ENCODE data around the gene TTC12. TPM values are rescaled to one million over a fixed set of nuclear protein-coding genes. Genes with fewer than 3 reads are reported as not detected.

The TTC12 gene
- total RNA-seq, 4 donors from 2014 or later: 10.8 to 23.5 (median 17.2) TPM

DNA sequence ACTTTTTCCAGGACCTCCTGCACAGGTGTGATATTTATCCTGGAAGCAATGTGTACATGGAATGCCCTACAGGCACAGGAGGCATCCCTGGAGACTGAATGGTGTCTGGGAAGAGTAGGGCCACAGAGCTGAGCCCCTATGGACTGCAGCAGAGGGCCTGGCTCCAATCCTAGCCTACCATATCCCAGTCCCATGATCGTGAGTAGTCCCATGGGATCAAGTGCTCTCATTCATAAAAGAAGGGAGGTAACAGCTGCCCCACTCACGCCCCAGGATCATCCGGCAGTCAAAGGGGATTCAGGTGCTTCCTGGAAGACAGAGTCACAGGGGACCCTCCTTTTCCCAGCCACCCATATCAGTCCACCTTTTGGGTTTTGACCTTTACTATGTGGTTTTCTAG, 97.2 kb downstream of the TTC12 start:
- H3K4me1 ChIP-seq: no peaks in the 10 kb centered on the region
- TF ChIP-seq POLR2A (IDR thresholded peaks at IDR 0.05) (no peak), EP300 (IDR thresholded peaks at IDR 0.05) (no peak), POLR2AphosphoS5 (IDR thresholded peaks at IDR 0.05) (no peak)
- TF ChIP-seq, protein P1, sequence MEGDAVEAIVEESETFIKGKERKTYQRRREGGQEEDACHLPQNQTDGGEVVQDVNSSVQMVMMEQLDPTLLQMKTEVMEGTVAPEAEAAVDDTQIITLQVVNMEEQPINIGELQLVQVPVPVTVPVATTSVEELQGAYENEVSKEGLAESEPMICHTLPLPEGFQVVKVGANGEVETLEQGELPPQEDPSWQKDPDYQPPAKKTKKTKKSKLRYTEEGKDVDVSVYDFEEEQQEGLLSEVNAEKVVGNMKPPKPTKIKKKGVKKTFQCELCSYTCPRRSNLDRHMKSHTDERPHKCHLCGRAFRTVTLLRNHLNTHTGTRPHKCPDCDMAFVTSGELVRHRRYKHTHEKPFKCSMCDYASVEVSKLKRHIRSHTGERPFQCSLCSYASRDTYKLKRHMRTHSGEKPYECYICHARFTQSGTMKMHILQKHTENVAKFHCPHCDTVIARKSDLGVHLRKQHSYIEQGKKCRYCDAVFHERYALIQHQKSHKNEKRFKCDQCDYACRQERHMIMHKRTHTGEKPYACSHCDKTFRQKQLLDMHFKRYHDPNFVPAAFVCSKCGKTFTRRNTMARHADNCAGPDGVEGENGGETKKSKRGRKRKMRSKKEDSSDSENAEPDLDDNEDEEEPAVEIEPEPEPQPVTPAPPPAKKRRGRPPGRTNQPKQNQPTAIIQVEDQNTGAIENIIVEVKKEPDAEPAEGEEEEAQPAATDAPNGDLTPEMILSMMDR (IDR thresholded peaks at IDR 0.05): no peak
- WGBS, 2 donors (ENCODE audit: low coverage in 1 of 2): 80% methylated on average over 1 of the region's 3 CpGs; no CpG with 5 or more reads in 1 of the 2 donors
- H3K27me3 ChIP-seq: no peaks in the 10 kb centered on the region
- no peaks in the 10 kb centered on the region for H3K9me3 ChIP-seq
- H3K4me3 ChIP-seq: no peak overlapping the region
- no peaks in the 10 kb centered on the region for H3K36me3 ChIP-seq
- H3K27ac ChIP-seq: no peak overlapping the region
- no peak for ATAC-seq

DNA sequence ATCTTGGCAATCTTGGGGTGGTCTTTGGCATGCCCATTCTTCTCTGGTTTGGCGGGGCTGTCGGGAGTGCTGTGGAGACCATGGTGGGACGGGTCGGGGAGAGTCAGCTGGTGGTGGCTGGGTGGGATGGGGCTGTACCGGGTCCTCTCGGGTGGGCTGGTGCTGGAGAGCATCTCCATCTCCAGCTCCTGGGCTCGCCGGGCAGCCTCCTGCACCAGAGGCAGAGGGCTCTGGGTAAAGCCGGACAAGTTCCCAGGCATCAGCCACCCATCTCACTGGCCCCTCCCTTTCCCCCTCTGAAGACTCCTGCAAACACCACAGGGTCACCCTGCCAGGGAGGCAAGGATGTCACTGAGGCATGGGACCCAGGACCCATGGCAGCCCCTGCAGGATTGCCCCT, 98.3 kb downstream of the TTC12 start:
- Histone ChIP-seq H3K4me1 (no peaks in the 10 kb centered on the region), H3K27ac (no peak overlapping the region), H3K9me3 (no peaks in the 10 kb centered on the region), H3K4me3 (no peak overlapping the region), H3K36me3 (no peaks in the 10 kb centered on the region), H3K27me3 (no peaks in the 10 kb centered on the region)
- no CpG with 5 or more reads among the region's 9 CpGs for WGBS, 2 donors (ENCODE audit: low coverage in 1 of 2)
- TF ChIP-seq POLR2A (IDR thresholded peaks at IDR 0.05) (no peak), POLR2AphosphoS5 (IDR thresholded peaks at IDR 0.05) (no peak), EP300 (IDR thresholded peaks at IDR 0.05) (no peak)
- TF ChIP-seq, protein P1 (IDR thresholded peaks at IDR 0.05): no peak
- no peak for ATAC-seq

DNA sequence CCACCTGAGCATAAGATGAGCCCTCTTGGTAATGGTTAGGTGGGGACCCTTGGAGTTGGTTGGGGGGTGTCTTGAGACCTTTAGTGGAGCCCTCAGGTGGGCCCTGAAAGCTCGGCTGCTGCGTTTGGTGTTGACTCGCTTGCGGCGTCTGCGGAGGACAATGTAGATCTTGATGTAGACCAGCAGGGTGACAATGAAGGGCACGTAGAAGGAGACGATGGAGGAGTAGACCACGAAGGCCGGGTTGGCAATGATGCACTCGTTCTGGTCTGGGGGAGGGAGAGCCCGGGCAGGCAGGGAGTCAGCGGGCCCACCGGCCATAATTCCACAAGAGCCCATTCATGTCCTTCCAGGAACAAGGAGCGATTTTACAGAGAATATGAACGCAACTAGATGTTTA, 101.0 kb downstream of the TTC12 start:
- 79 to 85% methylated on average over 2 to 9 of the region's 16 CpGs for WGBS, 2 donors (ENCODE audit: low coverage in 1 of 2)
- Histone ChIP-seq H3K36me3 (no peaks in the 10 kb centered on the region), H3K4me3 (no peak overlapping the region), H3K4me1 (no peaks in the 10 kb centered on the region), H3K27ac (no peak overlapping the region), H3K27me3 (no peaks in the 10 kb centered on the region), H3K9me3 (no peaks in the 10 kb centered on the region)
- TF ChIP-seq EP300 (IDR thresholded peaks at IDR 0.05): no peak
- TF ChIP-seq, protein P1 (IDR thresholded peaks at IDR 0.05): no peak
- no peak for TF ChIP-seq POLR2A (IDR thresholded peaks at IDR 0.05)
- no peak for TF ChIP-seq POLR2AphosphoS5 (IDR thresholded peaks at IDR 0.05)
- ATAC-seq: no peak

Other genes starting within 250 kb of the TTC12 start
- gene ANKK1, start 73.2 kb downstream of the TTC12 start, total RNA-seq: under 1 TPM in 2 of 4 donors, not detected in 2; 0.27 TPM
- gene DRD2, start 160.8 kb downstream of the TTC12 start, total RNA-seq: under 1 TPM in 2 of 4 donors, not detected in 2; 0.13 to 0.35 TPM